GM18861 (cell line): Measurements from ENCODE around the gene CD164L2.
"Not testable (repeated sequence)": the region's sequence is repeated elsewhere in the genome, so short reads cannot be mapped to it uniquely, and the experiment has no call there.

ENCODE experiments used
- ATAC-seq: cut with Tn5 transposase; IDR thresholded peaks from one replicate; pipeline ENCODE4 v1.9.1; 2021; ENCODE audit not compliant: unreplicated experiment

CD164L2 gene

DNA sequence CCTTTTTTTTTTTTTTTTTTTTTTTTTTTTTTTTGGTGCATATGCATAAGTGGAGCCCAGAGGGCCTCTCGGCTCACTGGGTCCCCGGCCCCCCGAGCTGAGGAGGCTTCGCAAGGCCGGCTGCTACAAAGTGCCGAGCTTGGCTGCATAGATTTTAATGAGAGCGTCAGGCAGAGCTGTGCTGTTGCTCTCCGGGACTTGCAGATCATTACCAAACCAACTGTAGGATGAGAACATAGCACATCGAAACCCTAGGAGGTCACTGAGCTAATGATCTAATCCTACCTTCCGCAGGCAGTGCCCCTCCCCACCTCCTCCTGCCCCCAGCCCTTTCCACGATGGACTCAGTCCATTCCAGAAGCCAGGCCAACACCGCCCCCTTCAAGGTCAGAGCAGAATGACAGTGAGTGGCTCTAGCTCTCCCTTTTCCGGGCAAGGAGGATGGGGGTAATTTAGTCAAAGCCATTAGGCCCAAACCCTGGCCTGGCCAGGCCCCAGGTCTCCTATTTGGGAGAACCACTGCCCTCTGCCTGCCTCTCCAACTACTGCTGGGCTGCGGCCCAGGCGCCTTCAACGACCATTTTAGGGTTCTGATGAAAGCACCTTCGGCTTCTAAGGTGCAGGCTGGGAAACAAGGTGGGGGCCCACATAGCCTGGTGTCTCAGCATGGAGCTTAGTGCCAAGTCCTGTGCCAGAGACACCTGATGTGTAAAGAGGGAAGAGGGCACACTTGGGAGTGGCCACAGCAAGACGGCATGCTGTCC lies 22.6 kb upstream of the CD164L2 start:
- ATAC-seq, result not testable (repeated sequence)

GRCh38 chr1:27405074-27405473 lies 21.9 kb upstream of the CD164L2 start:
- ATAC-seq, result no peak

DNA sequence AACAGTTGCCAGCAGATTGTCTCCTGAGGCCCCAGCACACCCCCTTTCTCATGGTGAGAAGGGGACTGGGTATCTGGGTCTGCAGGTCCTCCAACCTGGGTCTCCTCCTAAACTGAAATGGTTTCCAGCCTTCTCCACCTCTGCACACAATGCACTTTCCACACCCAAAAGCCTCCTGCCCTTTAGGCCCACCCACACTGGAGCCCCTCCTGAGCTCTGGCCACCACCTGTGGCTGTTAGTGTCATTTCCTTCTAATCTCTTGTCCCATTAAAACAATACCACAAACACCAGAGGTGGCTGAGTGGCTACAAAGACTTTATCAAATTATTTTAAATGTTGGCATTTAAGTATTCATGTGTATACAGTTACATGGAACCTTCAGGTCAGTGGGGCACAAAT lies 20.8 kb upstream of the CD164L2 start:
- no peak for ATAC-seq

GRCh38 chr1:27403065-27403726 lies 20.1 kb upstream of the CD164L2 start:
- ATAC-seq, result peak; percentile 40

DNA sequence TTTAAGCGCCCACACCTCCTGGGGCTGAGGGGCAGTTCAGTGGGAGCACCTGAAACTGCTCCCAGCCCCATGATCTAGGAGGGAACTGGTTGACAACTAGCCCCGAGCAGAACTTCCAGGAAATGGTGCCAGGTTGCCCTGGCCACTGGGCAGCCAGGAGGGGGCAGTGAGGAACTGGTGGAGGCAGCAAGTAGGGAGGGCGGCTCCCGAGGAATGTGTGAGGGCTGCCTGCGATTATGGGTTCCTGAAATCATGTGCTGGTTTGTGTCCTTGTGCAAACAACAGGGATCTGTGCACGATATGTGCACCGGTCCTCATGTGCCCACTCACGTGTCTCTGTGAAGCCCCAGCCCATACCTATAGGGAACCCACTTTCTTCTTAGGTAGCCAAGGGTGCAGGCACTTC lies 19.2 kb upstream of the CD164L2 start:
- no peak for ATAC-seq

- ATAC-seq, result no peak
Measured at GRCh38 chr1:27400963-27401341, 17.8 kb upstream of the CD164L2 start.

- no peak for ATAC-seq
Measured at GRCh38 chr1:27400082-27400962, 17.2 kb upstream of the CD164L2 start.

DNA sequence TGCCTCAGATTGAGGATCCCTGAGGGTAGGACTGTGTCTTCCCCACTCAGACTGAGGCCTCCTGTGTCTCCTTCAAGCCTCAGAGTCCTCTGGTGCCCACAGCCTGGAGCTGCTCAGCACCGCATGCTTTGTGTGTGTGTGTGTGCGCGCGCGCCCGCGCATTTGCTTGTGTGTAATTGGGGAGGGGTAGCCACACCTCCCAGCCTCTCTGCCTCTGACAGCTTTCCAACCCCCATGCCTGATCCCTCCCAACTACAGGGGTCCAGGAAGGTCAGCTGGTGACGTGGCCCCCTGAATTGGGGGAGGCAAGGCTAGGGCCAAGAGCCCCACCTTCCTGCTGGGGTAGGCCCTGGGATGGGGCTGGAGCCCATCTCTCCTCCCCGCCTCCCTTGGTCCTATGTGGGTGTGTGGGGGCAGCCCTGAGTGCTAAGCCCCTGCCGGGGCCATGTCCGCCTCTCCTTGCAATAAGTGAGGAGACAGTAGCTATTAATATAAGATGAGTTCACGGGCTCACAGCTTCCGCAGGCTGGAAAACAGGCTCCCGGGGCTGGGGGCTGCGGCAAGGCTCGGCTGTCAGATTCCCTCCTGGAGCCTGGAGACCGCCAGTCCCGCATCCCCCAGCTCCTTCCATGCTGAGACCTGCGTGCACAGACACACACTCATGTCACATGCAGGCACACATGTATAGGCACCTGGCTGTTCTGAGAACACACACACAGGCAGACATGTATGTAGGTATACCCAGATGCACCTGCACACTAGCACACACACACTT lies 16.3 kb upstream of the CD164L2 start:
- ATAC-seq, result no peak

GRCh38 chr1:27398405-27399149 lies 15.4 kb upstream of the CD164L2 start:
- ATAC-seq, result no peak

GRCh38 chr1:27397749-27398148 lies 14.6 kb upstream of the CD164L2 start:
- ATAC-seq, result no peak

DNA sequence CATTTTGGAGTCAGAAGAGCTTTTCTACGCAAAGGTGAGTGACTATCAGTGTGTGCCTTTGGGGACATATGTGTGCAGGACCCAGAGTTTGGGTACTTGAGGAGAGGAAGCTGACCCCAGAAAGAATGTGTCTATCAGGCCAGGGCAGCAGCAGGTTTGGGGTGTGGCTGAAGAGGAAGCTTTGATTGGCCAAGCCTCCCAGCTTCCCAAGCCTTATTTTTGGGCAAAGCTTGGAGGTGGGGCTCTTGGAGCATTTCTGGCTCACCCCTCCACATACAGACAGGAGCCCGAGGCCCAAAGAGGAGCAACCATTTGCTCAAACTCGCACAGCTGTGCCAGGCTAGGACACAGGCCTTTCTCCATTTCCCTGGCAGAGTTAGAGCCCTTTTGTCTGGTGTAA lies 14.0 kb upstream of the CD164L2 start:
- no peak for ATAC-seq

- no peak for ATAC-seq
Measured at GRCh38 chr1:27395441-27396195, 12.5 kb upstream of the CD164L2 start.

DNA sequence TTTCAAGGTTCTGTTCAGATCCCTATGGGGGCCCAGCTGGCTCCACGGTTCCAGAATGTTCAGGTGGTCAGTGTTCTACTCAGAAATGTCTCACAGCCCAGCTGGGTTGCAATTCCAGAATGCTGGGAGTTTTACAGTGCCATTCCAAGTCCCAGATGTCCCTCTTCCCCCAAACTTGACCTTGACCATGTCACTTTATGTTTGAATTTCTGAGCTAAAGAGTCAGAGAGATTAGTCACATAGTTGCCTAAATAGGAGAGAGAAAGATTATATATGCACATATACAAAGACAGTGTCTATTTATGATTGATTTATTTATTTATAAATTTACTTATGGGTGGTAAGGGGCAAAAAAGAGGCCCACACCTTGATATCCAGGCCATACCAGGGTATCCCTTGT lies 11.8 kb upstream of the CD164L2 start:
- ATAC-seq, result no peak

- no peak for ATAC-seq
Measured at GRCh38 chr1:27394282-27394658, 11.1 kb upstream of the CD164L2 start.

DNA sequence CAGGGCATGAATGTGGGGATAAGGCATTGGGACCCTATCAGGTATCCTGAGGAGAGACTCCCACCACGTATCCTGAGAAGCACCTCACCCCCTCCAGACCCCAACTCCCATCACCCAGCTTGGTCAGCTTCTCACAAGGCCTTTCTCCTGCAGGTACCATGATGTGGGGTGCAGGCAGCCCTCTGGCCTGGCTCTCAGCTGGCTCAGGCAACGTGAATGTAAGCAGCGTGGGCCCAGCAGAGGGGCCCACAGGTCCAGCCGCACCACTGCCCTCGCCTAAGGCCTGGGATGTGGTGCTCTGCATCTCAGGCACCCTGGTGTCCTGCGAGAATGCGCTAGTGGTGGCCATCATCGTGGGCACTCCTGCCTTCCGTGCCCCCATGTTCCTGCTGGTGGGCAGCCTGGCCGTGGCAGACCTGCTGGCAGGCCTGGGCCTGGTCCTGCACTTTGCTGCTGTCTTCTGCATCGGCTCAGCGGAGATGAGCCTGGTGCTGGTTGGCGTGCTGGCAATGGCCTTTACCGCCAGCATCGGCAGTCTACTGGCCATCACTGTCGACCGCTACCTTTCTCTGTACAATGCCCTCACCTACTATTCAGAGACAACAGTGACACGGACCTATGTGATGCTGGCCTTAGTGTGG lies 10.6 kb upstream of the CD164L2 start:
- no peak for ATAC-seq

DNA sequence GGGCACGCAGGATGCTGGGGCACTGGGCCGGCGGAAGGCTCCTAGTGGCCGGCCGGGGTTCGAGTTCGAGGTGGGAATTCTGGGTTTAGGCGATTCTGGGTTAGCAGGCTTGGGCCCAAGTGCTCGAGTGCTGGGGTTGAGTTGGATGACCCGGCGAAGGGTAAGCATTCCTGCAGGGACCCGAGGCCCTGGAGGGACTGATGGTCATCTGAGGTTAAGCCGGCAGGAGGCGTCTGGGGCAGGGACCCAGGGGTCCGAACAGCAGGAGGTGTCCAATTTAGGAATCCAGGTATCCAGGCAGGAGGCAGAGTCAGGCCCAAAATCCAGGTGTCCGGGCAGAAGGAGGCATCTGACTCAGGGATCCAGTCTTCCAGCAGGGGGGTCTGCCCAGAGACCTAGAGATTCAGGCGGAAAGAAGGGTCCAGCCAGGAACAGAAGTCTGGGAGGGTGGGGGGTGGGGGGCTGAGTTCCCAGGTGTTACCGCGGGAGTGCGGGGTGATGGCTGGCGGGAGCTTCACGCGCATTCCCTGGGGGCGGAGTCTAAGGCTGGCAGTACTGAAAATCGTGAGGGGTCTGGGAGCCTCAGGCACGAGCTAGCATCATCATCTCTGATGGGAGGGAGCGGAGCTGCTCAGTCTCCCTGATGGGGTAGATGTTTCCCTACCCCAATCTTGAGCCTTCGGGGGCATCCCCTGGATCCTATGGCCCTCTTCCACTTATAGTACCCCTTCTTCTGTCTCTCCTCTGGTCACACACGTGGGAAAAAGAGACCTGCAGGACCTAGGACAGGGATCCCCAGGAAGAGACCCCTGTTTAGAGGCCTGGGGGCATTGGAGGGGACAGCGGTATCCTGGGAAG lies 9.9 kb upstream of the CD164L2 start:
- no peak for ATAC-seq

DNA sequence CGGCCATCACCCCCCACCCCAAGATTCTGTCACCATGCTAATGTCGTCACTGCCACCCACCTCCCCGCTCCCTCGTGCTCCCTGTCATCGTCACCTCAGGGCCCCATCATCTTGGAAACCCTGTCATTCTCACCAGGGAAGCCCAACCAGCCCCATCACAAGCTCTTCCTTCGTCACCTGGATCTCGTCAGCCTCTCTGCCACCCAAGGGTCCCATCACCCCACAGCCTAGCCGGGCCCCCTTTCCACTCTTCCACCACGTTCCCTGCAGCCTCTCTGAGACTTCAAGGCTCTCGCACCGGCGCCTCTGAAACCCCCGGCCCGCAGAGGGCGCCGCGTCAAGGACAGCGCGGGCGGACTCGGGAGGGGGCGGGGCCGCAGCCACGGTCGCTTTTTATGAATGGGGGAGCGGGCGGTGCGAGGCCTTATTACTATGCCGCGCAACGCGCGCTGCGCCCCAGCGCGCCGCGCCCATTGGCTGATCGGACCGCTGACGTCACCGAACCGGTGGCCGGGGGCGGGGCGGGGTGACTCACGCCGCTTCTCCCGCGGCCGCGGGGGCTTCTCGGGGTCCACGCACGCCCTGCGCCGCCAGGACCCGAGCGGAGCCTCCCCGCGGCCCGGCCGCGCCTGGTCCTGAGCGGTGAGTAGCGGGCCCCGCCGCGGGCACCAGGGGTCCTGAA lies 9.1 kb upstream of the CD164L2 start, which contains the start of gene GPR3:
GPR3 (plus strand) TSS at position 527 of the 682 bp plus-strand sequence. CDS start 1,177 bp downstream, outside the sequence.
- ATAC-seq, result peak; percentile 68
